Measurements from ENCODE around the gene ANKRD33B. TPM values are rescaled to one million over a fixed set of nuclear protein-coding genes. Genes with fewer than 3 reads are reported as not detected.
A peak's percentile ranks its signal among the peaks of the same experiment; 100 is the strongest.
"Not testable (repeated sequence)": the region's sequence is repeated elsewhere in the genome, so short reads cannot be mapped to it uniquely, and the experiment has no call there.

Gene ANKRD33B
- total RNA-seq, 3 donors from 2014 or later (not counting 1 experiment from before 2014, with no cell fraction given), result 2.4 to 4.3 (median 3.9) TPM

DNA sequence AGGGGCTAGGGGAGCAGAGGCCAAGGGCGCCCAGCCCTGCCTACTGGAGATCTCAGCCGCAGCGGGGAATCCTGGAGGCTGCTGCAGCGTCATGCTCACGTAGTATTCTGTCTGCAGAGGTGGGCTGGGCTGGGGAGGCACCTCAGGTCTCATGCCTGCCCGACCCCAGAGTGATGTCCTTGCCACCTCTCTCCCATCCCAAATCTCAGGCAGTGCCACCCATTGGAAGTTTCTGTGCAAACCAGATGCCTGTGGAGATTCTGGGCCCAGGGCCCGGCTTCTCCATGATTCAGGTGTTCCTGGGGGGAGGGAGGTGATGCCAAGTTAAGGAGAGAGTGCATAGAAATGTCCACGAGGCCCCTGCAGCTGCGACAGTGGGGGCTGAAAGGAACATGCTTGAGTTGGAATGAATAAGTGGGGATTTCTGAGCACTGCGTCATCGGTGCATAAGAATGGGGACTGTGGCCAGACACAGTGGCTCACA, 72.0 kb downstream of the ANKRD33B start:
- Mint-ChIP-seq H3K9me3 (peaks cover 4% of the 10 kb centered on the region in 2 donors), H3K36me3 (no peaks in the 10 kb centered on the region)
- no peak for DNase-seq

GRCh38 chr5:10636363-10637142, 72.7 kb downstream of the ANKRD33B start:
- H3K4me1 ChIP-seq (ENCODE audit: control insufficient read depth, insufficient read depth, low read length), result peaks cover 46% of the 10 kb centered on the region
- H3K27me3 ChIP-seq (ENCODE audit: control insufficient read depth, insufficient read depth, low read length), result no peaks in the 10 kb centered on the region
- no peaks in the 10 kb centered on the region for H3K27me3 Mint-ChIP-seq (ENCODE audit: low read depth in 2 of 2)
- peaks cover 4% of the 10 kb centered on the region in 2 donors for H3K9me3 Mint-ChIP-seq
- no peaks in the 10 kb centered on the region for H3K36me3 Mint-ChIP-seq
- TF ChIP-seq, protein P1, sequence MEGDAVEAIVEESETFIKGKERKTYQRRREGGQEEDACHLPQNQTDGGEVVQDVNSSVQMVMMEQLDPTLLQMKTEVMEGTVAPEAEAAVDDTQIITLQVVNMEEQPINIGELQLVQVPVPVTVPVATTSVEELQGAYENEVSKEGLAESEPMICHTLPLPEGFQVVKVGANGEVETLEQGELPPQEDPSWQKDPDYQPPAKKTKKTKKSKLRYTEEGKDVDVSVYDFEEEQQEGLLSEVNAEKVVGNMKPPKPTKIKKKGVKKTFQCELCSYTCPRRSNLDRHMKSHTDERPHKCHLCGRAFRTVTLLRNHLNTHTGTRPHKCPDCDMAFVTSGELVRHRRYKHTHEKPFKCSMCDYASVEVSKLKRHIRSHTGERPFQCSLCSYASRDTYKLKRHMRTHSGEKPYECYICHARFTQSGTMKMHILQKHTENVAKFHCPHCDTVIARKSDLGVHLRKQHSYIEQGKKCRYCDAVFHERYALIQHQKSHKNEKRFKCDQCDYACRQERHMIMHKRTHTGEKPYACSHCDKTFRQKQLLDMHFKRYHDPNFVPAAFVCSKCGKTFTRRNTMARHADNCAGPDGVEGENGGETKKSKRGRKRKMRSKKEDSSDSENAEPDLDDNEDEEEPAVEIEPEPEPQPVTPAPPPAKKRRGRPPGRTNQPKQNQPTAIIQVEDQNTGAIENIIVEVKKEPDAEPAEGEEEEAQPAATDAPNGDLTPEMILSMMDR (IDR thresholded peaks at IDR 0.05), result no peak
- no peaks in the 10 kb centered on the region for H3K9me3 ChIP-seq (ENCODE audit: control insufficient read depth, insufficient read depth, low read length)
- H3K27ac ChIP-seq (ENCODE audit: low read length), result no peak overlapping the region
- ATAC-seq (no peak), DNase-seq (no peak)
- intact Hi-C loops (cut with micrococcal nuclease), result no loop called here
- H3K4me3 Mint-ChIP-seq, result no peak overlapping the region
- H3K4me1 Mint-ChIP-seq, result peaks cover 24 to 55% of the 10 kb centered on the region in 2 donors
- WGBS (ENCODE audit: insufficient coverage), result 79% methylated on average over 13 of the region's 15 CpGs
- H3K36me3 ChIP-seq (ENCODE audit: control insufficient read depth, insufficient read depth, low read length), result no peaks in the 10 kb centered on the region
- H3K4me3 ChIP-seq (ENCODE audit: low read length), result no peak overlapping the region
- H3K27ac Mint-ChIP-seq, result peak overlapping the region in 1 of 2 donors; percentile 80

More for the DNA sequence above, 72.0 kb downstream of the ANKRD33B start:
- Histone ChIP-seq H3K27me3 (ENCODE audit: control insufficient read depth, insufficient read depth, low read length) (no peaks in the 10 kb centered on the region), H3K4me3 (ENCODE audit: low read length) (no peak overlapping the region), H3K36me3 (ENCODE audit: control insufficient read depth, insufficient read depth, low read length) (no peaks in the 10 kb centered on the region), H3K9me3 (ENCODE audit: control insufficient read depth, insufficient read depth, low read length) (no peaks in the 10 kb centered on the region), H3K4me1 (ENCODE audit: control insufficient read depth, insufficient read depth, low read length) (peaks cover 52% of the 10 kb centered on the region), H3K27ac (ENCODE audit: low read length) (peak overlapping the region; percentile 31)
- intact Hi-C loops (cut with micrococcal nuclease), result no loop called here
- 71% methylated on average over 11 of the region's 11 CpGs for WGBS (ENCODE audit: insufficient coverage)
- ATAC-seq, result no peak
- Mint-ChIP-seq H3K27ac (peak overlapping the region in 1 of 2 donors; percentile 80), H3K4me3 (no peak overlapping the region), H3K27me3 (ENCODE audit: low read depth in 2 of 2) (no peaks in the 10 kb centered on the region), H3K4me1 (peaks cover 24 to 62% of the 10 kb centered on the region in 2 donors)
- TF ChIP-seq, protein P1 (IDR thresholded peaks at IDR 0.05), result no peak

DNA sequence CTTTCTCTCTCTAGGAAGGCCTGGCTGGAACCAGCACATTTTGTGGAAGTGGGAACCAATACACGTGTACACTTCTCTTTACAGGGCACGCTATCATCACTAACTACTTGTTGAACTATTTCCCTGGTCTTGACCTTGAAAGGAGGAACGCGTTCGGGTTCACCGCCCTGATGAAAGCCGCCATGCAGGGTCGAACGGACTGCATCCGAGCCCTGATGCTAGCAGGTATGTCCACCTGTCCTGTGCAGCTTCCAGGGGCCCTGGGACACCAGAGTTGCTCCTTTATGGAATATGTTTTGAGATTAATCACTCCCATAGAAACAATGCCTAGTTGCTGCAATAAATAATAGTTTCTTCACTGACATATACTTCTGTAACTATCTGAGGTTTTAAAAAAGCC, 74.1 kb downstream of the ANKRD33B start:
- H3K27ac ChIP-seq (ENCODE audit: low read length), result no peak overlapping the region
- Mint-ChIP-seq H3K9me3 (peaks cover 4% of the 10 kb centered on the region in 2 donors), H3K4me1 (peaks cover 24 to 48% of the 10 kb centered on the region in 2 donors), H3K4me3 (no peak overlapping the region), H3K27me3 (ENCODE audit: low read depth in 2 of 2) (no peaks in the 10 kb centered on the region), H3K36me3 (no peaks in the 10 kb centered on the region), H3K27ac (peak overlapping the region in 1 of 2 donors; percentile 92)
- DNase-seq, result no peak
- H3K4me3 ChIP-seq (ENCODE audit: low read length), result no peak overlapping the region
- intact Hi-C loops (cut with micrococcal nuclease), result no loop called here
- peaks cover 32% of the 10 kb centered on the region for H3K4me1 ChIP-seq (ENCODE audit: control insufficient read depth, insufficient read depth, low read length)
- WGBS (ENCODE audit: insufficient coverage), result 96% methylated on average over 10 of the region's 10 CpGs
- TF ChIP-seq, protein P1 (IDR thresholded peaks at IDR 0.05), result no peak
- H3K9me3 ChIP-seq (ENCODE audit: control insufficient read depth, insufficient read depth, low read length), result no peaks in the 10 kb centered on the region
- ATAC-seq, result no peak
- no peaks in the 10 kb centered on the region for H3K27me3 ChIP-seq (ENCODE audit: control insufficient read depth, insufficient read depth, low read length)
- H3K36me3 ChIP-seq (ENCODE audit: control insufficient read depth, insufficient read depth, low read length), result no peaks in the 10 kb centered on the region

GRCh38 chr5:10638723-10639122, 74.9 kb downstream of the ANKRD33B start:
- H3K27me3 Mint-ChIP-seq (ENCODE audit: low read depth in 2 of 2); H3K9me3 Mint-ChIP-seq; H3K36me3 ChIP-seq (ENCODE audit: control insufficient read depth, insufficient read depth, low read length); H3K4me3 ChIP-seq (ENCODE audit: low read length); H3K27ac ChIP-seq (ENCODE audit: low read length); H3K9me3 ChIP-seq (ENCODE audit: control insufficient read depth, insufficient read depth, low read length); H3K4me3 Mint-ChIP-seq; H3K36me3 Mint-ChIP-seq; ATAC-seq; intact Hi-C loops (cut with micrococcal nuclease); H3K27me3 ChIP-seq (ENCODE audit: control insufficient read depth, insufficient read depth, low read length); DNase-seq: not testable (repeated sequence)
- 91% methylated on average over 20 of the region's 48 CpGs for WGBS (ENCODE audit: insufficient coverage)
- peak overlapping the region in 1 of 2 donors; percentile 92 for H3K27ac Mint-ChIP-seq
- peaks cover 17 to 42% of the 10 kb centered on the region in 2 donors for H3K4me1 Mint-ChIP-seq
- H3K4me1 ChIP-seq (ENCODE audit: control insufficient read depth, insufficient read depth, low read length), result peaks cover 24% of the 10 kb centered on the region
